ENCODE results near the gene RUNX1. TPM values are rescaled to one million over a fixed set of nuclear protein-coding genes. Genes with fewer than 3 reads are reported as not detected.

The RUNX1 gene
- total and polyA plus RNA-seq, 2 of the 13 experiments (the other 11 are each of a cell fraction or from before 2014, with no cell fraction given), result 5.4 to 6.4 TPM

GRCh38 chr21:35019631-35020032, 29.5 kb downstream of the RUNX1 start (continued):
- TF ChIP-seq, protein P1, sequence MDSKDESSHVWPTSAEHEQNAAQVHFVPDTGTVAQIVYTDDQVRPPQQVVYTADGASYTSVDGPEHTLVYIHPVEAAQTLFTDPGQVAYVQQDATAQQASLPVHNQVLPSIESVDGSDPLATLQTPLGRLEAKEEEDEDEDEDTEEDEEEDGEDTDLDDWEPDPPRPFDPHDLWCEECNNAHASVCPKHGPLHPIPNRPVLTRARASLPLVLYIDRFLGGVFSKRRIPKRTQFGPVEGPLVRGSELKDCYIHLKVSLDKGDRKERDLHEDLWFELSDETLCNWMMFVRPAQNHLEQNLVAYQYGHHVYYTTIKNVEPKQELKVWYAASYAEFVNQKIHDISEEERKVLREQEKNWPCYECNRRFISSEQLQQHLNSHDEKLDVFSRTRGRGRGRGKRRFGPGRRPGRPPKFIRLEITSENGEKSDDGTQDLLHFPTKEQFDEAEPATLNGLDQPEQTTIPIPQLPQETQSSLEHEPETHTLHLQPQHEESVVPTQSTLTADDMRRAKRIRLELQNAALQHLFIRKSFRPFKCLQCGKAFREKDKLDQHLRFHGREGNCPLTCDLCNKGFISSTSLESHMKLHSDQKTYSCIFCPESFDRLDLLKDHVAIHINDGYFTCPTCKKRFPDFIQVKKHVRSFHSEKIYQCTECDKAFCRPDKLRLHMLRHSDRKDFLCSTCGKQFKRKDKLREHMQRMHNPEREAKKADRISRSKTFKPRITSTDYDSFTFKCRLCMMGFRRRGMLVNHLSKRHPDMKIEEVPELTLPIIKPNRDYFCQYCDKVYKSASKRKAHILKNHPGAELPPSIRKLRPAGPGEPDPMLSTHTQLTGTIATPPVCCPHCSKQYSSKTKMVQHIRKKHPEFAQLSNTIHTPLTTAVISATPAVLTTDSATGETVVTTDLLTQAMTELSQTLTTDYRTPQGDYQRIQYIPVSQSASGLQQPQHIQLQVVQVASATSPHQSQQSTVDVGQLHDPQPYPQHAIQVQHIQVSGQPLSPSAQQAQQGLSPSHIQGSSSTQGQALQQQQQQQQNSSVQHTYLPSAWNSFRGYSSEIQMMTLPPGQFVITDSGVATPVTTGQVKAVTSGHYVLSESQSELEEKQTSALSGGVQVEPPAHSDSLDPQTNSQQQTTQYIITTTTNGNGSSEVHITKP (CRISPR knock-in tag; IDR thresholded peaks at IDR 0.05; ENCODE audit: low read depth), result peak; percentile 88
- TF ChIP-seq TEAD3 (CRISPR knock-in tag; optimal IDR thresholded peaks at IDR 0.05; ENCODE audit: borderline replicate concordance), result peak; percentile 62
- TF ChIP-seq ZNF496 (CRISPR knock-in tag; IDR thresholded peaks at IDR 0.05; ENCODE audit: insufficient replicate concordance), result no peak
- no peak for TF ChIP-seq ARNT (IDR thresholded peaks at IDR 0.05)
- TF ChIP-seq MIXL1 (CRISPR knock-in tag; IDR thresholded peaks at IDR 0.05), result peak; percentile 89
- peak; percentile 61; the same call in 1 of the 2 replicates for TF ChIP-seq BHLHE40 (IDR thresholded peaks at IDR 0.05; ENCODE audit: low read length)
- no peak for TF ChIP-seq ZNF749 (CRISPR knock-in tag; IDR thresholded peaks at IDR 0.05; ENCODE audit: borderline replicate concordance)
- TF ChIP-seq PHF20 (CRISPR knock-in tag; IDR thresholded peaks at IDR 0.05), result no peak
- TF ChIP-seq IKZF1 (IDR thresholded peaks at IDR 0.05), result no peak
- no peak for TF ChIP-seq POLR2AphosphoS2 (IDR thresholded peaks at IDR 0.05; ENCODE audit: low read depth, low read length)
- no peak for TF ChIP-seq ZBED4 (CRISPR knock-in tag; IDR thresholded peaks at IDR 0.05; ENCODE audit: borderline replicate concordance)
- peak; percentile 52; the same call in 1 of the 2 replicates for TF ChIP-seq KAT8 (CRISPR knock-in tag; IDR thresholded peaks at IDR 0.05)
- TF ChIP-seq, protein P2, sequence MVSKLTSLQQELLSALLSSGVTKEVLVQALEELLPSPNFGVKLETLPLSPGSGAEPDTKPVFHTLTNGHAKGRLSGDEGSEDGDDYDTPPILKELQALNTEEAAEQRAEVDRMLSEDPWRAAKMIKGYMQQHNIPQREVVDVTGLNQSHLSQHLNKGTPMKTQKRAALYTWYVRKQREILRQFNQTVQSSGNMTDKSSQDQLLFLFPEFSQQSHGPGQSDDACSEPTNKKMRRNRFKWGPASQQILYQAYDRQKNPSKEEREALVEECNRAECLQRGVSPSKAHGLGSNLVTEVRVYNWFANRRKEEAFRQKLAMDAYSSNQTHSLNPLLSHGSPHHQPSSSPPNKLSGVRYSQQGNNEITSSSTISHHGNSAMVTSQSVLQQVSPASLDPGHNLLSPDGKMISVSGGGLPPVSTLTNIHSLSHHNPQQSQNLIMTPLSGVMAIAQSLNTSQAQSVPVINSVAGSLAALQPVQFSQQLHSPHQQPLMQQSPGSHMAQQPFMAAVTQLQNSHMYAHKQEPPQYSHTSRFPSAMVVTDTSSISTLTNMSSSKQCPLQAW (CRISPR knock-in tag; IDR thresholded peaks at IDR 0.05), result peak; percentile 99
- no peak for TF ChIP-seq AGO1 (IDR thresholded peaks at IDR 0.05; ENCODE audit: low read depth, low read length, poor library complexity, severe bottlenecking)
- TF ChIP-seq ZNF253 (CRISPR knock-in tag; IDR thresholded peaks at IDR 0.05; ENCODE audit: borderline replicate concordance), result no peak
- no peak for TF ChIP-seq ZEB1 (IDR thresholded peaks at IDR 0.05; ENCODE audit: insufficient replicate concordance, low read depth)
- no peak for TF ChIP-seq SMARCC2 (IDR thresholded peaks at IDR 0.05)
- no peak for TF ChIP-seq FOXC1 (CRISPR knock-in tag; IDR thresholded peaks at IDR 0.05; ENCODE audit: borderline replicate concordance)

Measured in HepG2 (cell line).